H1 (cell line): Measurements from ENCODE around the gene MFAP3L. TPM values are rescaled to one million over a fixed set of nuclear protein-coding genes. Genes with fewer than 3 reads are reported as not detected.
A peak's percentile ranks its signal among the peaks of the same experiment; 100 is the strongest.

Source experiments
- CTCF ChIA-PET: fragments of 300-600 bp; sonication (Branson Sonifier 250); formaldehyde crosslinking; loops from one replicate; lab custom pipeline; 2021; ENCODE audit not compliant: partially characterized antibody; lab: Charles Lee
- POLR2A ChIA-PET: fragments of 300-600 bp; sonication (Branson Sonifier 250); formaldehyde crosslinking; loops from one replicate; lab custom pipeline; 2021; ENCODE audit warnings: inconsistent platforms; ENCODE audit not compliant: partially characterized antibody; lab: Charles Lee
- DNase-seq, 2 experiments: peaks; one replicate each; pipeline versions ENCODE4 v3.0.0 to v3.0.0-alpha.2; 2010 to 2022; ENCODE audit warnings: low spot score in 2 of 2, low read depth in 1 of 2, mixed read lengths in 1 of 2
- FAIRE-seq: peaks from 2 replicates; lab custom pipeline; 2011; peaks lifted over from hg19 to GRCh38; lab: Jason Lieb, UNC
- H2AFZ ChIP-seq: 2 replicates; pipeline ENCODE4 v1.8.1; 2012; ENCODE audit warnings: low read length, inconsistent platforms
- H2AK5ac ChIP-seq: 2 replicates; pipeline ENCODE4 v1.6.1; 2013; ENCODE audit warnings: low read depth, low read length
- H2BK120ac ChIP-seq: replicated peaks from 2 replicates; pipeline ENCODE3; 2013; ENCODE audit warnings: low read depth, low read length, inconsistent platforms
- H2BK12ac ChIP-seq: 2 replicates; pipeline ENCODE4 v1.6.1; 2013; ENCODE audit warnings: low read depth, low read length
- H2BK15ac ChIP-seq: 2 replicates; pipeline ENCODE4 v1.6.1; 2013; ENCODE audit warnings: low read length
- H2BK20ac ChIP-seq: 2 replicates; pipeline ENCODE4 v1.6.1; 2013; ENCODE audit warnings: low read length
- H2BK5ac ChIP-seq: 2 replicates; pipeline ENCODE4 v1.6.1; 2013; ENCODE audit warnings: low read depth, low read length
- H3K14ac ChIP-seq: 2 replicates; pipeline ENCODE4 v1.6.1; 2013; ENCODE audit warnings: inconsistent platforms; ENCODE audit not compliant: insufficient read length
- H3K18ac ChIP-seq: 2 replicates; pipeline ENCODE4 v1.6.1; 2013; ENCODE audit warnings: low read length; ENCODE audit errors: extremely low read depth
- H3K23ac ChIP-seq: 2 replicates; pipeline ENCODE4 v1.6.1; 2013; ENCODE audit warnings: inconsistent platforms; ENCODE audit not compliant: insufficient read length
- H3K23me2 ChIP-seq: 2 replicates; pipeline ENCODE4 v1.6.1; 2013; ENCODE audit warnings: low read depth, low read length
- H3K27ac ChIP-seq: 2 replicates; pipeline ENCODE4 v1.6.1; 2011; ENCODE audit warnings: low read depth, low read length, inconsistent platforms
- H3K27me3 ChIP-seq, 4 experiments: replicated peaks in 1 of 4; 1 replicate in 1 of 4; 2 replicates in 3 of 4; pipeline versions ENCODE4 v1.6.1 to v1.8.1; 2011 to 2013; ENCODE audit warnings: low read length in 3 of 4, mild to moderate bottlenecking in 3 of 4, inconsistent platforms in 2 of 4, mixed read lengths in 2 of 4, moderate library complexity in 1 of 4; ENCODE audit not compliant: control insufficient read depth in 3 of 4, insufficient read depth in 3 of 4; ENCODE audit errors: extremely low read depth in 1 of 4
- H3K36me3 ChIP-seq, 4 experiments: 2 replicates each; pipeline versions ENCODE4 v1.6.1 to v1.8.1; 2011 to 2013; ENCODE audit warnings: mild to moderate bottlenecking in 4 of 4, low read length in 3 of 4, moderate library complexity in 2 of 4, control low read depth in 1 of 4, inconsistent platforms in 1 of 4; ENCODE audit not compliant: insufficient read depth in 4 of 4, control insufficient read depth in 2 of 4
- H3K4ac ChIP-seq: replicated peaks from 2 replicates; pipeline ENCODE3; 2013; ENCODE audit warnings: low read length, low read depth, mixed read lengths, inconsistent platforms; ENCODE audit not compliant: insufficient read length
- H3K4me1 ChIP-seq, 4 experiments: replicated peaks in 1 of 4; 1 replicate in 1 of 4; 2 replicates in 3 of 4; pipeline versions ENCODE4 v1.6.1 to v1.8.1; 2011 to 2013; ENCODE audit warnings: low read length in 3 of 4, inconsistent platforms in 2 of 4, mixed read lengths in 1 of 4; ENCODE audit not compliant: insufficient read depth in 4 of 4, control insufficient read depth in 3 of 4
- H3K4me2 ChIP-seq, 2 experiments: 2 replicates each; pipeline versions ENCODE4 v1.6.1 to v1.8.1; 2011 to 2013; ENCODE audit warnings: low read depth in 2 of 2, low read length in 2 of 2, control low read depth in 1 of 2, inconsistent platforms in 1 of 2, mild to moderate bottlenecking in 1 of 2; ENCODE audit not compliant: insufficient read depth in 1 of 2
- H3K4me3 ChIP-seq, 4 experiments: fragments of 200-600, 300-600 bp in 1 of 4; sonication (generic), shearing (Covaris generic), sonication (Bioruptor Twin) in 1 of 4; 2 replicates each; pipeline versions ENCODE4 v1.5.1 to v1.8.1; 2011 to 2016; ENCODE audit warnings: low read length in 4 of 4, low read depth in 3 of 4, control low read depth in 2 of 4, inconsistent platforms in 2 of 4, mild to moderate bottlenecking in 2 of 4, mixed read lengths in 1 of 4, moderate library complexity in 1 of 4; ENCODE audit not compliant: insufficient read depth in 2 of 4; ENCODE audit errors: extremely low read depth in 1 of 4
- H3K56ac ChIP-seq: replicated peaks from 2 replicates; pipeline ENCODE3; 2013; ENCODE audit warnings: low read depth, mild to moderate bottlenecking, mixed read lengths, low read length, inconsistent platforms; ENCODE audit not compliant: insufficient read length
- H3K79me1 ChIP-seq: 2 replicates; pipeline ENCODE4 v1.6.1; 2013; ENCODE audit warnings: low read depth, low read length, control low read depth
- H3K79me2 ChIP-seq, 2 experiments: 2 replicates each; pipeline versions ENCODE4 v1.6.1 to v1.8.1; 2012 to 2013; ENCODE audit warnings: low read length in 2 of 2, mild to moderate bottlenecking in 2 of 2, inconsistent platforms in 1 of 2; ENCODE audit not compliant: insufficient read depth in 2 of 2, control insufficient read depth in 1 of 2
- H3K9ac ChIP-seq, 4 experiments: replicated peaks in 1 of 4; 1 replicate in 1 of 4; 2 replicates in 3 of 4; pipeline versions ENCODE4 v1.6.1 to v1.8.1; 2011 to 2013; ENCODE audit warnings: low read depth in 3 of 4, low read length in 3 of 4, control low read depth in 2 of 4, mild to moderate bottlenecking in 2 of 4, moderate library complexity in 2 of 4, inconsistent platforms in 1 of 4; ENCODE audit errors: extremely low read depth in 1 of 4
- H3K9me3 ChIP-seq, 2 experiments: 2 replicates each; pipeline versions ENCODE4 v1.6.1 to v1.8.1; 2012 to 2013; ENCODE audit warnings: mild to moderate bottlenecking in 2 of 2, moderate library complexity in 2 of 2, control low read depth in 1 of 2, inconsistent platforms in 1 of 2, low read depth in 1 of 2, low read length in 1 of 2, mixed read lengths in 1 of 2; ENCODE audit not compliant: insufficient read depth in 2 of 2
- H4K20me1 ChIP-seq, 2 experiments: replicated peaks in 1 of 2; 2 replicates each; pipeline versions ENCODE3 to v1.8.1; 2011 to 2013; ENCODE audit warnings: inconsistent platforms in 2 of 2, low read length in 2 of 2, mild to moderate bottlenecking in 1 of 2; ENCODE audit not compliant: insufficient read depth in 2 of 2, control insufficient read depth in 1 of 2
- H4K5ac ChIP-seq: 2 replicates; pipeline ENCODE4 v1.6.1; 2013; ENCODE audit warnings: low read length, low read depth, mixed read lengths, inconsistent platforms; ENCODE audit not compliant: insufficient read length
- H4K8ac ChIP-seq: 2 replicates; pipeline ENCODE4 v1.8.0; 2013; ENCODE audit warnings: mild to moderate bottlenecking, moderate library complexity, low read length, inconsistent platforms; ENCODE audit not compliant: insufficient read depth; ENCODE audit errors: extremely low read depth
- H4K91ac ChIP-seq: replicated peaks from 2 replicates; pipeline ENCODE3; 2013; ENCODE audit warnings: low read length, mixed read lengths, inconsistent platforms; ENCODE audit not compliant: insufficient read length
- ASH2L ChIP-seq: fragments of 200-600, 300-600 bp; sonication (generic); IDR thresholded peaks from one replicate; pipeline ENCODE4 v1.7.1; 2017; ENCODE audit warnings: low read length
- CBX5 ChIP-seq: fragments of 300-800, 300-1000 bp; sonication (generic); IDR thresholded peaks from 2 replicates; pipeline ENCODE4 v1.7.1; 2016; ENCODE audit warnings: antibody characterized with exemption, low read length, low read depth
- FOSL1 ChIP-seq: IDR thresholded peaks from 2 replicates; pipeline ENCODE4 v1.6.1; 2011; ENCODE audit warnings: mild to moderate bottlenecking, low read depth, low read length, moderate library complexity; ENCODE audit not compliant: insufficient read depth
- NRF1 ChIP-seq: IDR thresholded peaks from 2 replicates; pipeline ENCODE4 v1.6.1; 2011; ENCODE audit warnings: mild to moderate bottlenecking, low read depth, low read length, improper control_type of control experiment
- RBBP5 ChIP-seq: IDR thresholded peaks from 2 replicates; pipeline ENCODE4 v1.7.1; 2012; ENCODE audit warnings: low read depth, mild to moderate bottlenecking, inconsistent platforms, low read length, moderate library complexity, borderline replicate concordance
- SIX5 ChIP-seq: IDR thresholded peaks from 2 replicates; pipeline ENCODE4 v1.6.1; 2011; ENCODE audit warnings: mild to moderate bottlenecking, low read depth, low read length
- YY1 ChIP-seq: IDR thresholded peaks from 2 replicates; pipeline ENCODE4 v1.6.1; 2011; ENCODE audit warnings: low read depth, mild to moderate bottlenecking, low read length
- WGBS, 2 experiments: shearing (Covaris generic) in 1 of 2; methylation state at CpG; one replicate each; pipeline versions ENCODE4 v1.1.6 to v1.1.7; 2013 to 2015; ENCODE audit warnings: low lambda C conversion rate in 2 of 2, mixed read lengths in 2 of 2, inconsistent platforms in 1 of 2, low coverage in 1 of 2, missing lambda C conversion rate in 1 of 2; ENCODE audit not compliant: insufficient replicate concordance in 2 of 2, insufficient coverage in 1 of 2, insufficient read length in 1 of 2; ENCODE audit errors: extremely low coverage in 1 of 2, missing lambda C conversion rate in 1 of 2; 5-methylcytosine and 5-hydroxymethylcytosine counted together
- polyA plus RNA-seq, 7 experiments: library from polyadenylated mRNA; depleted of rRNA in 3 of 7; stranded (reverse) in 5 of 7; unstranded in 2 of 7; fragments of >200 nt in 5 of 7; fragments of 200-250 nt in 2 of 7; gene quantifications; 1 replicate in 5 of 7; 2 replicates in 1 of 7; 4 replicates in 1 of 7; pipeline versions ENCODE4 v1.2.1 to v1.2.3, GENCODE V29; 2011 to 2013; ENCODE audit warnings: missing spikeins in 2 of 7, mixed read lengths in 2 of 7
- total RNA-seq: library from RNA; stranded (reverse); fragmentation: NEBNext Ultra II Directional; extraction: Animal tissue kit (Norgen Biotek cat#: 25700); gene quantifications from 2 replicates; pipeline ENCODE4 v1.2.1, GENCODE V29; 2021

MFAP3L gene
- total and polyA plus RNA-seq, 2 of the 8 experiments (the other 6 are each of a cell fraction or from before 2014, with no cell fraction given) = 7.0 to 9.8 TPM

- H3K18ac ChIP-seq = no peak overlapping the region
- H2BK5ac ChIP-seq = no peak overlapping the region
- no peak overlapping the region for H3K56ac ChIP-seq
- ChIA-PET POLR2A (no interaction called here), CTCF (interaction anchor here (0.8 to 2.2 kb wide), 14 partner anchors 9 to 126 kb away, joined by 3 to 10 read pairs (median 3); no protein-coding TSS in a partner anchor)
- no peak overlapping the region for H3K4me2 ChIP-seq
- H3K9ac ChIP-seq = no peak overlapping the region
- 89% methylated on average over 5 of the region's 5 CpGs; no CpG with 5 or more reads in 1 of the 2 experiments for WGBS, 2 experiments
- FAIRE-seq (no peak), DNase-seq (no peak)
- no peaks in the 10 kb centered on the region for H3K23me2 ChIP-seq
- no peaks in the 10 kb centered on the region for H3K36me3 ChIP-seq
- H3K14ac ChIP-seq = no peak overlapping the region
- no peak overlapping the region for H4K5ac ChIP-seq
- H3K4me3 ChIP-seq = no peak overlapping the region
- H2BK15ac ChIP-seq = no peak overlapping the region
- H3K23ac ChIP-seq = no peak overlapping the region
- H3K79me2 ChIP-seq = no peaks in the 10 kb centered on the region
- H3K9me3 ChIP-seq = peaks cover 0 to 2% of the 10 kb centered on the region in 2 experiments; a peak in 1 of 4 replicates
- no peaks in the 10 kb centered on the region for H3K79me1 ChIP-seq
- H4K20me1 ChIP-seq = no peaks in the 10 kb centered on the region
- TF ChIP-seq SIX5 (no peak), RBBP5 (no peak), CBX5 (no peak), FOSL1 (no peak), ASH2L (no peak), NRF1 (no peak), YY1 (no peak)
- no peak overlapping the region for H2AK5ac ChIP-seq
- H4K8ac ChIP-seq = no peak overlapping the region
- no peak overlapping the region for H2AFZ ChIP-seq
- H4K91ac ChIP-seq = no peak overlapping the region
- no peaks in the 10 kb centered on the region for H3K27me3 ChIP-seq
- peak overlapping the region; percentile 21 for H2BK120ac ChIP-seq
- no peak overlapping the region for H3K27ac ChIP-seq
- H3K4me1 ChIP-seq = peaks cover 0 to 10% (median 4%) of the 10 kb centered on the region in 4 experiments; a peak in 4 of 7 replicates
- H3K4ac ChIP-seq = no peak overlapping the region
- no peak overlapping the region for H2BK20ac ChIP-seq
- H2BK12ac ChIP-seq = peak overlapping the region; percentile 75; the same call in 1 of the 2 replicates
Measured at GRCh38 chr4:169941141-169941540, 85.1 kb downstream of the MFAP3L start.
